Embryonic facial prominence (tissue), 1 donor: Measurements from ENCODE around the gene SIPA1L2.
A peak's percentile ranks its signal among the peaks of the same experiment; 100 is the strongest.

ENCODE experiments used
- DNase-seq: peaks from one replicate; pipeline ENCODE4 v3.0.0-alpha.2; 2016; ENCODE audit errors: extremely low spot score

Gene SIPA1L2

GRCh38 chr1:232630047-232630893, at the start of gene SIPA1L2:
TSS of gene SIPA1L2 (minus strand) at chr1:232630133. CDS start at chr1:232515339, 114,794 bp downstream.
- peak; percentile 79 for DNase-seq

GRCh38 chr1:232678185-232678886, 48.4 kb upstream of the SIPA1L2 start:
- no peak for DNase-seq

GRCh38 chr1:232676307-232676706, 46.4 kb upstream of the SIPA1L2 start:
- no peak for DNase-seq

- DNase-seq: no peak
Measured at GRCh38 chr1:232675898-232676297, 46.0 kb upstream of the SIPA1L2 start.

GRCh38 chr1:232675260-232675659, 45.3 kb upstream of the SIPA1L2 start:
- DNase-seq: no peak

GRCh38 chr1:232673256-232673655, 43.3 kb upstream of the SIPA1L2 start:
- no peak for DNase-seq

GRCh38 chr1:232669981-232670747, 40.2 kb upstream of the SIPA1L2 start:
- no peak for DNase-seq

- DNase-seq: no peak
Measured at GRCh38 chr1:232667778-232668165, 37.8 kb upstream of the SIPA1L2 start.

- peak; percentile 42 for DNase-seq
Measured at GRCh38 chr1:232667094-232667777, 37.3 kb upstream of the SIPA1L2 start.

- DNase-seq: no peak
Measured at GRCh38 chr1:232664844-232665777, 35.2 kb upstream of the SIPA1L2 start.

GRCh38 chr1:232662910-232663309, 33.0 kb upstream of the SIPA1L2 start:
- DNase-seq: no peak

- DNase-seq: no peak
Measured at GRCh38 chr1:232658386-232658785, 28.5 kb upstream of the SIPA1L2 start.

GRCh38 chr1:232657426-232658005, 27.6 kb upstream of the SIPA1L2 start:
- DNase-seq: no peak

- no peak for DNase-seq
Measured at GRCh38 chr1:232655746-232656085, 25.8 kb upstream of the SIPA1L2 start.

GRCh38 chr1:232655028-232655745, 25.3 kb upstream of the SIPA1L2 start:
- no peak for DNase-seq

- no peak for DNase-seq
Measured at GRCh38 chr1:232653789-232654188, 23.9 kb upstream of the SIPA1L2 start.

GRCh38 chr1:232650845-232651244, 20.9 kb upstream of the SIPA1L2 start:
- DNase-seq: no peak

GRCh38 chr1:232650418-232650817, 20.5 kb upstream of the SIPA1L2 start:
- DNase-seq: no peak

- DNase-seq: no peak
Measured at GRCh38 chr1:232648316-232648715, 18.4 kb upstream of the SIPA1L2 start.

GRCh38 chr1:232644209-232644608, 14.3 kb upstream of the SIPA1L2 start:
- DNase-seq: no peak
